Bronchial epithelial cell (primary cell): ENCODE data around the gene ELL3. TPM values are rescaled to one million over a fixed set of nuclear protein-coding genes. Genes with fewer than 3 reads are reported as not detected.

ENCODE experiments used
- DNase-seq: peaks from one replicate; pipeline ENCODE4 v3.0.0-alpha.2; 2010; ENCODE audit warnings: low read depth
- FAIRE-seq: peaks from 2 replicates; lab custom pipeline; 2011; peaks lifted over from hg19 to GRCh38; lab: Jason Lieb, UNC
- H3K27me3 ChIP-seq: 2 replicates; pipeline ENCODE4 v1.5.1; 2011; ENCODE audit warnings: low read length; ENCODE audit not compliant: control insufficient read depth, insufficient read depth
- H3K36me3 ChIP-seq: 2 replicates; pipeline ENCODE4 v1.5.1; 2011; ENCODE audit warnings: low read length; ENCODE audit not compliant: control insufficient read depth, insufficient read depth
- H3K4me3 ChIP-seq: 2 replicates; pipeline ENCODE4 v1.5.1; 2011; ENCODE audit warnings: mild to moderate bottlenecking, low read depth, low read length, control low read depth
- CTCF ChIP-seq: IDR thresholded peaks from 2 replicates; pipeline ENCODE4 v1.5.1; 2011; ENCODE audit warnings: mild to moderate bottlenecking, moderate library complexity, low read length, control low read depth, inconsistent platforms; ENCODE audit not compliant: insufficient read depth, severe bottlenecking
- total RNA-seq: library from RNA; depleted of rRNA; stranded (reverse); fragments of >200 nt; gene quantifications from 2 replicates; pipeline ENCODE4 v1.2.1, GENCODE V29; 2014

ELL3 gene
- total RNA-seq, 1 donor from 2014 or later: 23.2 TPM

- H3K36me3 ChIP-seq: peaks cover 27% of the 10 kb centered on the region
- FAIRE-seq: no peak
Measured at GRCh38 chr15:43771816-43772215, 5.0 kb downstream of the ELL3 start.

DNA sequence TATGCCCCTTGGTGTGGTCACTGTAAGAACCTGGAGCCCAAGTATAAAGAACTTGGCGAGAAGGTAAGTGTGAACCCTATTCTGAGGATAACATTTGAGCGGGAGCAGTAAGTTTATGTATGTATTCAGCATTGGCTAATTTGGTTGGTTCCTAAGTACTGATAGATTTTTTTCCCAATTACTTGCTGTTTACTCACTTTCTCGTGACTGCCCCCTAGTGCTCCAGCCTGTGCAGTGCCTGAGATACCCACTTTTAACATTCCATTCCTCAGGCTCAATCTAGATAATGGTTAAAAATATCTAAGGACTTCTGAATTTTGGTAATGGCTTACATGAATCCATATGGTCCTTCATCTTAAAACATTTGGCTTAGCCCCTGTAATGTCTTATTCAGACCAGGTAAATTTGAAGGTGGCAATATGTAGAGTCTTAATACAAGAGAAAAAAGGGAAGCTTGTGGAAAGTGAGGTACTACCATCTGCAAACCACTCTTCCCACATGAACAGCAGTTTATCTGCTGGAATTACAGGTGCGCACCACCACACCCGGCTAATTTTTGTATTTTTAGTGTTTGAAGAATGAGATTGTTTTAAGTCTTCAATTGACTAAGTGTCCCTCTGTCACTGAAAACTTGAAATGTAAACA lies 7.1 kb downstream of the ELL3 start:
- DNase-seq (peak; percentile 63), FAIRE-seq (no peak)
- Histone ChIP-seq H3K27me3 (no peaks in the 10 kb centered on the region), H3K4me3 (no peak overlapping the region), H3K36me3 (peaks cover 35% of the 10 kb centered on the region)
- TF ChIP-seq CTCF: peak; percentile 73

More at GRCh38 chr15:43771816-43772215, 5.0 kb downstream of the ELL3 start:
- no peak for TF ChIP-seq CTCF
- Histone ChIP-seq H3K27me3 (no peaks in the 10 kb centered on the region), H3K4me3 (no peak overlapping the region)
- peak; percentile 33 for DNase-seq

DNA sequence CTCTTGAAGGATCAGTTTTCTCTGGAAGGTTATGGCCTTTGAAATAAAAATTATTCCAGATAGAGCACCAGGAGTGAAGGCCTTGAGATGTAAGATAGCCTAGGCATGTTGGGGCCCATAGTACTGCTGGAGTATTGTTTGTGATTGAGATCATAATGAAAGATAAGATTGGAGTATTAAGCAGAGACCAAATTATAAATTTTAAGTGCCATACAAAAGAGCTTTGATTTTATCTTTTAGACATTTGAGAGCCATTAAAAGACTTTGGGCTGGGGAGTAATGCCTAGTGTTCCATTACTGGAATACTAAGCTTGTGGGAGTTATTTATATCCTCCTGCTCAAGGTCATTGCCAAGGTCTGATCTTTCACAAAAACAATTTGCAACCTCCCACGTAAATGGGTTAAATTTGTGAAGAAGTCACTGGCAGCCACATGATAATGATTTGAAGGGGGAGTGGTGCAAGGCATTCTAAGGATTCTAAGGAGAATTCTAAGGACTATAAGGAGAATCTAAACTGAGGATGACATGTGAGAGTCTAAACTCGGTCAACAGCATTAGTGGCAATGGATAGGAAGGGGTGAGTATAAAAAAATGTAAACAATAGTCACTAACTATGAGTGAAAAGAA lies 12.8 kb downstream of the ELL3 start:
- H3K36me3 ChIP-seq: peaks cover 25% of the 10 kb centered on the region
- H3K4me3 ChIP-seq: no peak overlapping the region
- TF ChIP-seq CTCF: no peak
- DNase-seq (no peak), FAIRE-seq (no peak)
- no peaks in the 10 kb centered on the region for H3K27me3 ChIP-seq

- Histone ChIP-seq H3K36me3 (peaks cover 23% of the 10 kb centered on the region), H3K27me3 (no peaks in the 10 kb centered on the region), H3K4me3 (no peak overlapping the region)
- DNase-seq (no peak), FAIRE-seq (peak; percentile 47)
- no peak for TF ChIP-seq CTCF
Measured at GRCh38 chr15:43762824-43763223, 13.9 kb downstream of the ELL3 start.

GRCh38 chr15:43751885-43752284 lies 24.9 kb downstream of the ELL3 start:
- DNase-seq: no peak
- Histone ChIP-seq H3K27me3 (no peaks in the 10 kb centered on the region), H3K4me3 (no peak overlapping the region), H3K36me3 (peaks cover 9% of the 10 kb centered on the region)
- FAIRE-seq: no peak
- TF ChIP-seq CTCF: no peak
